ENCODE measurements around the gene KIAA0825. TPM values are rescaled to one million over a fixed set of nuclear protein-coding genes. Genes with fewer than 3 reads are reported as not detected.

KIAA0825 gene
- total RNA-seq, 1 experiment from 2014 or later, result 1.6 TPM

DNA sequence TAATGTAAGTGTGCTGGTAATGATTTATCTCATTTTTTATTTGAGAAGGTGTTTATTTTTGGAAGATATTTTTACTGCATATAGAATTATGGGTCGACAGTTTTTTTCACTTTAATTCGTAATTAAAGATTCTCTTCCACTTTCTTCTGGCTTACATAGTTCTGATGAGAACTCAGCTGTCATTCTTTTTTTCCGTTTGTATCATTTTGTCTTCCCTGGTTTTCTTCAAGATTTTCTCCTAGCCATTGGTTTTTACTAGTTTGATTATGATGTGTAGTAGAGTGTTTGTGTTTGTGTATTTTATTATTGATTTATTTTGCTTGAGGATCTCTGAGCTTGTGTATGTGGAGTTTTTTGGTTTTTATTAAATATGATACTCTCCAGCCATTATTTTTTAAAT lies 21.8 kb upstream of the KIAA0825 start:
- Histone ChIP-seq H3K4me3 (ENCODE audit: low read depth in 2 of 2, low read length in 2 of 2) (no peak overlapping the region), H3K27me3 (ENCODE audit: control insufficient read depth, insufficient read depth, low read length) (no peaks in the 10 kb centered on the region), H3K4me1 (ENCODE audit: control insufficient read depth, insufficient read depth, low read length) (no peaks in the 10 kb centered on the region), H3K27ac (ENCODE audit: low read length) (no peak overlapping the region), H3K36me3 (ENCODE audit: control insufficient read depth, insufficient read depth, low read length) (no peaks in the 10 kb centered on the region), H3K9me3 (ENCODE audit: control insufficient read depth, insufficient read depth, low read depth, low read length) (peaks cover 11% of the 10 kb centered on the region)
- DNase-seq (ENCODE audit: low read depth, low spot score) (no peak), ATAC-seq (no peak)
- no TSS peak for BruUV-seq (replicated peaks)
- intact Hi-C loops (cut with micrococcal nuclease; ENCODE audit: unreplicated experiment) (no loop called here), in situ Hi-C loops (cut with HindIII; ENCODE audit: low pct_unique_long_range_greater_than_20kb, low sequenced_read_pairs) (no loop called here)
- TF ChIP-seq, protein P1, sequence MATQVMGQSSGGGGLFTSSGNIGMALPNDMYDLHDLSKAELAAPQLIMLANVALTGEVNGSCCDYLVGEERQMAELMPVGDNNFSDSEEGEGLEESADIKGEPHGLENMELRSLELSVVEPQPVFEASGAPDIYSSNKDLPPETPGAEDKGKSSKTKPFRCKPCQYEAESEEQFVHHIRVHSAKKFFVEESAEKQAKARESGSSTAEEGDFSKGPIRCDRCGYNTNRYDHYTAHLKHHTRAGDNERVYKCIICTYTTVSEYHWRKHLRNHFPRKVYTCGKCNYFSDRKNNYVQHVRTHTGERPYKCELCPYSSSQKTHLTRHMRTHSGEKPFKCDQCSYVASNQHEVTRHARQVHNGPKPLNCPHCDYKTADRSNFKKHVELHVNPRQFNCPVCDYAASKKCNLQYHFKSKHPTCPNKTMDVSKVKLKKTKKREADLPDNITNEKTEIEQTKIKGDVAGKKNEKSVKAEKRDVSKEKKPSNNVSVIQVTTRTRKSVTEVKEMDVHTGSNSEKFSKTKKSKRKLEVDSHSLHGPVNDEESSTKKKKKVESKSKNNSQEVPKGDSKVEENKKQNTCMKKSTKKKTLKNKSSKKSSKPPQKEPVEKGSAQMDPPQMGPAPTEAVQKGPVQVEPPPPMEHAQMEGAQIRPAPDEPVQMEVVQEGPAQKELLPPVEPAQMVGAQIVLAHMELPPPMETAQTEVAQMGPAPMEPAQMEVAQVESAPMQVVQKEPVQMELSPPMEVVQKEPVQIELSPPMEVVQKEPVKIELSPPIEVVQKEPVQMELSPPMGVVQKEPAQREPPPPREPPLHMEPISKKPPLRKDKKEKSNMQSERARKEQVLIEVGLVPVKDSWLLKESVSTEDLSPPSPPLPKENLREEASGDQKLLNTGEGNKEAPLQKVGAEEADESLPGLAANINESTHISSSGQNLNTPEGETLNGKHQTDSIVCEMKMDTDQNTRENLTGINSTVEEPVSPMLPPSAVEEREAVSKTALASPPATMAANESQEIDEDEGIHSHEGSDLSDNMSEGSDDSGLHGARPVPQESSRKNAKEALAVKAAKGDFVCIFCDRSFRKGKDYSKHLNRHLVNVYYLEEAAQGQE (IDR thresholded peaks at IDR 0.05; ENCODE audit: insufficient read depth in 1 of 2, low read depth in 2 of 2, low read length in 1 of 2), result no peak
- TF ChIP-seq SIN3A (IDR thresholded peaks at IDR 0.05; ENCODE audit: borderline replicate concordance, insufficient read depth, low read depth, low read length) (no peak), POLR2AphosphoS5 (IDR thresholded peaks at IDR 0.05; ENCODE audit: low read depth, low read length) (no peak), TCF7L2 (IDR thresholded peaks at IDR 0.05; ENCODE audit: low read depth, low read length) (no peak)
- TF ChIP-seq, protein P2, sequence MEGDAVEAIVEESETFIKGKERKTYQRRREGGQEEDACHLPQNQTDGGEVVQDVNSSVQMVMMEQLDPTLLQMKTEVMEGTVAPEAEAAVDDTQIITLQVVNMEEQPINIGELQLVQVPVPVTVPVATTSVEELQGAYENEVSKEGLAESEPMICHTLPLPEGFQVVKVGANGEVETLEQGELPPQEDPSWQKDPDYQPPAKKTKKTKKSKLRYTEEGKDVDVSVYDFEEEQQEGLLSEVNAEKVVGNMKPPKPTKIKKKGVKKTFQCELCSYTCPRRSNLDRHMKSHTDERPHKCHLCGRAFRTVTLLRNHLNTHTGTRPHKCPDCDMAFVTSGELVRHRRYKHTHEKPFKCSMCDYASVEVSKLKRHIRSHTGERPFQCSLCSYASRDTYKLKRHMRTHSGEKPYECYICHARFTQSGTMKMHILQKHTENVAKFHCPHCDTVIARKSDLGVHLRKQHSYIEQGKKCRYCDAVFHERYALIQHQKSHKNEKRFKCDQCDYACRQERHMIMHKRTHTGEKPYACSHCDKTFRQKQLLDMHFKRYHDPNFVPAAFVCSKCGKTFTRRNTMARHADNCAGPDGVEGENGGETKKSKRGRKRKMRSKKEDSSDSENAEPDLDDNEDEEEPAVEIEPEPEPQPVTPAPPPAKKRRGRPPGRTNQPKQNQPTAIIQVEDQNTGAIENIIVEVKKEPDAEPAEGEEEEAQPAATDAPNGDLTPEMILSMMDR (IDR thresholded peaks at IDR 0.05), result no peak
- CTCF ChIA-PET, result no interaction called here
- POLR2A ChIA-PET, result no interaction called here

DNA sequence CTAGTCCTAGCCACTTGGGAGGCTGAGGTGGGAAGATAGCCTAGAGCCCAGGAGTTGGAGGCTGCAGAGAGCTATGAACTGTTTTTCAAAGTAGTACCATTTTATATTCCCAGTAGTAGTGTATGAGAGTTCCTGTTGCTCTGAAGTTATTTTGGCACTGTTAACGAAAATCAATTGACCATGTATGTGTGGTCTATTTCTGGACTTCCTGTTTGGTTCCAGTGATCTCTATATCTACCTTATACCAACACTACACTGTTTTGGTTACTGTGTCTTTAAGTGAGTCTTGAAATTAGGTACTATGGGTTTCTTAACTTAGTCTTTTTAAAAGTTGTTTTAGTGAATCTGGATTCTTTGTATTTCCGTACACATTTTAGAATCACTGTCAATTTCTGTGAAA lies 13.6 kb upstream of the KIAA0825 start:
- no TSS peak for BruUV-seq (replicated peaks)
- H3K4me3 ChIP-seq (ENCODE audit: low read depth in 2 of 2, low read length in 2 of 2), result no peak overlapping the region
- DNase-seq (ENCODE audit: low read depth, low spot score) (no peak), ATAC-seq (no peak)
- no peaks in the 10 kb centered on the region; the same call in 1 of the 2 replicates for H3K9me3 ChIP-seq (ENCODE audit: control insufficient read depth, insufficient read depth, low read depth, low read length)
- CTCF ChIA-PET, result no interaction called here
- in situ Hi-C loops (cut with HindIII; ENCODE audit: low pct_unique_long_range_greater_than_20kb, low sequenced_read_pairs), result no loop called here
- H3K36me3 ChIP-seq (ENCODE audit: control insufficient read depth, insufficient read depth, low read length), result peaks cover 2% of the 10 kb centered on the region; the same call in 1 of the 2 replicates
- intact Hi-C loops (cut with micrococcal nuclease; ENCODE audit: unreplicated experiment), result no loop called here
- no peak overlapping the region for H3K27ac ChIP-seq (ENCODE audit: low read length)
- H3K27me3 ChIP-seq (ENCODE audit: control insufficient read depth, insufficient read depth, low read length), result no peaks in the 10 kb centered on the region
- no peaks in the 10 kb centered on the region for H3K4me1 ChIP-seq (ENCODE audit: control insufficient read depth, insufficient read depth, low read length)
- TF ChIP-seq, protein P2 (IDR thresholded peaks at IDR 0.05), result no peak
- TF ChIP-seq SIN3A (IDR thresholded peaks at IDR 0.05; ENCODE audit: borderline replicate concordance, insufficient read depth, low read depth, low read length) (no peak), TCF7L2 (IDR thresholded peaks at IDR 0.05; ENCODE audit: low read depth, low read length) (no peak), POLR2AphosphoS5 (IDR thresholded peaks at IDR 0.05; ENCODE audit: low read depth, low read length) (no peak)
- TF ChIP-seq, protein P1 (IDR thresholded peaks at IDR 0.05; ENCODE audit: insufficient read depth in 1 of 2, low read depth in 2 of 2, low read length in 1 of 2), result no peak
- POLR2A ChIA-PET, result no interaction called here

All from Panc1 (cell line).